NCI-H1694 treated with DMSO at 0.1 percent for 48 hours (cell line): ENCODE measurements around the gene NAT16.
"Not testable (repeated sequence)": the region's sequence is repeated elsewhere in the genome, so short reads cannot be mapped to it uniquely, and the experiment has no call there.

Experiments
- DNase-seq: peaks from one replicate; lab custom pipeline; 2025; lab: John Stamatoyannopoulos, UW

Gene NAT16

GRCh38 chr7:101180130-101180755 lies at the start of gene NAT16:
NAT16 (minus strand) TSS chr7:101180293; CDS start chr7:101174807, 5,486 bp downstream.
- DNase-seq, result no peak

DNA sequence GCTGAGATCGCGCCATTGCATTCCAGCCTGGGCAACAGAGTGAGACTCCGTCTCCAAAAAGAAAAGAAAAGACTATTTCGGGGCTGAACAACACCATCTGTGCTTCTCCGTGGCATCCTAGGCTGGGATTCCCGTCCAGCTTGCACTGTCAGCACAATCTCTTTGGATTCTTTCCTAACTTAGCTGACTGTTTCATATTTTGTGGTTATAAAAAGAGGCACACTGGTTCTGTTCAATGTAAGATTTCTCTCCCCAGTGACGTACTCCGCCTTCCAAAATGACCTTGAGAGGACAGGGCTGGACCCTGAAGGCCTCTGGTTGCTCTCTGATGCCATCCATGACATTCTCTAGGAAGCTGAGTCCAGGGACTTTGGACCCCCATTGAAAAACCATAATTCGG lies 46.6 kb upstream of the NAT16 start:
- no peak for DNase-seq

- DNase-seq, result no peak
These were observed 45.6 kb upstream of the NAT16 start for GRCh38 chr7:101225650-101226049.

DNA sequence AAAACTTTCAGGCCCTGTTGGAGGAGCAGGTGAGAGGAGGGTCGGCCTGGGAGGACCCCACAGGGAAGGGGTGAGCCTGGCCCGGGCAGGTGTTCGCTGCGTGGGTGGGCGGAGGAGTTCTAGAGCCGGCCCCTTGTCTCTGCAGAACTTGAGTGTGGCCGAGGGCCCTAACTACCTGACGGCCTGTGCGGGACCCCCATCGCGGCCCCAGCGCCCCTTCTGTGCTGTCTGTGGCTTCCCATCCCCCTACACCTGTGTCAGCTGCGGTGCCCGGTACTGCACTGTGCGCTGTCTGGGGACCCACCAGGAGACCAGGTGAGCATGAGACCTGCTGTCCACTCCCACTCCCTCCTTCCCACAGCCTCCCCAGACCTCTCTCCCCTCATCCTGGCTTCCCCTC lies 43.4 kb upstream of the NAT16 start:
- no peak for DNase-seq

DNA sequence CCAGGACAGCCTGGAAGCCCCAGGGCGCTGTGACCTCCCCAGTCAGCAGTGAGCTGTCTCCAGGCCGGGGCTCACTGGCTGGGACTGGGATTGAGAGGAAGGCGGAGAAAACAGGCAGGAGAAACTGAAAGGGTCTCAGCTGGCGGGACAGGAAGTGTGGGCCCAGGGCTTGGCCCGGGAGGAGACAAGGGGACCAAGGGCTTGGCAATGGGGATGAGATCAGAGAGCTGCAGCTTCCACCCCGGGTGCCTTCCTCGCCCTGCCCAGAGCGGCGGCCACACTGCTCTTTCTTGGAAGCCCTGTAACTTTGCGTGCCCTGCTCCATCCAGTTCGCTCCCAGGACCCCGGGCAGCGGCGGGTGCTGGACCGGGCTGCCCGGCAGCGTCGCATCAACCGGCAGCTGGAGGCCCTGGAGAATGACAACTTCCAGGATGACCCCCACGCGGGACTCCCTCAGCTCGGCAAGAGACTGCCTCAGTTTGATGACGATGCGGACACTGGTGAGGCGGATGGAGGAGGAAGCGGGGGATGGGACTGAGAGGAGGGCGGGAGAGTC lies 42.3 kb upstream of the NAT16 start:
- no peak for DNase-seq

DNA sequence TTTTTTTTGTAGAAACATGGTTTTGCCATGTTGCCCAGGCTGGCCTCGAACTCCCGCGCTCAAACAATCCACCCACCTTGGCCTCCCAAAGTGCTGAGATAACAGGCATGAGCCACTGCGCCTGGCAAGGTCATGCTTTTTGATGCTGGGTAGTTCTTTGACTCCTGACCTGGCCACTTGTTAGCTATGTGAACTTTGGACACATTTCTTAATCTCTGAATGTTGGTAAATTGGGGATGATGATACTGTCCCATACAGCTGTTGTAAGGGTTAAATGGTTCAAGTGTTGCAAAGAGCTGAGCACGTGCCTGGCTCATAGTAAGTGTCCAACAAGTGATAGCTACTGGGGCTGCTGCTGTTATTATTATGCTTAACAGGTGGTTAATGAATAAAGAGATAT lies 40.2 kb upstream of the NAT16 start:
- no peak for DNase-seq

GRCh38 chr7:101218236-101219125 lies 38.4 kb upstream of the NAT16 start:
- DNase-seq, result no peak

DNA sequence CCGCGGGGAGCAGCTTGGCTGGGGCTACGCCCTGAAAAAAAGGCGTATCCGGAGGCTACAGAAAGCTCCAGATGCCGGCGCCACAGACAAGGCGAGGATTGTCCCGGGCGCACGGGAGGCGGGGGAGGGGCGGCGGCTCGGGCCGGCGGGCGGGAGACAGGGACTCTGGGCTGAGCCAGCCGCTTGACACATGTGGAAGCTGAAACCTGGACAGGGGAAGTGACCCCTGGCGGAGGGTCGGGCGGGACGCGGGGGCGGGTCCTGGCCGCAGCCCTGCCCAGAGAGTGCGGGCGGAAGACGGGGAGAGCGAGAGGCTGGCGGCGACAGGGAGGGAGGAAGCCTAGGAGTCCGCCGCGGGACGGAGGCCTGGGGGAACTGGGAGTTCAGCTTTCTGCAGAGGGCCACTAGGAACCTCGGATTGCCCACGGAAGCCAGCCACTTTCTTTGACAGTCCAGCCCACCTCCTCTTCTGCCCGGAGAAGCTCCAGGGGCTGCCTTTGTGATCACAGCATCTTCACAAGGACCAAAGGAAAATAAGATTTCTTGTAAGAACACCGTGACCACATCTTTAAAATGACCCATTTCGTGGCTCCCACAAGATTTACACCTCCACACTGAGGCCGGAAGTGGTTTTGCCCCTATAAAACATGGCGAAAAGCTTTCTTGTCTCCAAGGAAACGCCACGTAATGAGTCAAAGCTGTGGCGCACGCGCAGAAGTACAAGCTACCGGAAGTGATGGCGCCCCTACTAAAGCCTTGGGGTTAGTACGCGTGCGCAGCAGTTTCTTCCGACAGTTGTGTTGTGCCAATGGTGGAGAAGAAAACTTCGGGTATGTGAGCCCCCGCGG lies 37.5 kb upstream of the NAT16 start, which contains the start of the genes PLOD3 and ZNHIT1:
Gene PLOD3, minus strand, starts transcription at position 194 of the 848 bp plus-strand sequence. CDS start 307 bp downstream, outside the sequence.
Gene ZNHIT1, plus strand, starts transcription at position 778 of the 848 bp plus-strand sequence. Its CDS starts 31 bp downstream, at position 809.
- DNase-seq, result peak; percentile 98

DNA sequence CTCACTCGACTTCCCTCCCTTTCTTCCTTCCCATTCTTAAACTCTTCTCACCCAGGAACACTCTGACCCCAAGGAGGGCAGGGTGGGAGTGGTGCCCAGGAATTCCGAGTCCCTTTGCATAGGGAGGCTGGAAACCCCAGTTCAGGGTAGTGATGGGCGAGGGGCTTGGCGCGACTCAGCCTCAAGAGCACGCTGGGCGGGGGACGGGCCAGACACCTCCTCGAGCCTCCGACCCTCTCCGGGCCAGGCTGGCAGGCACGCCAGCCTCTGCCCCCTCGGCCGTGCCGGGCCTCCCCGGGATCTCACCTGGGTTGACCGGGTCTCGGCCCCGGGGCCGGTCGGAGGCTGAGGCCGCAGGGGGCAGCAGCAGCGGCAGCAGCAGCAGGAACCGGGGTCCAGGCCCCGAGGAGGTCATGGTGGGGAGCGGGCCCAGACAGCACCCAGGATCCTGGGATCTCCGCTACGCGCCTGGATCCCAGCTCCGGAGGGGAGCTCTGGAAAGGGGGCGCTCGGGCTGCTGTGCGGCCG lies 36.8 kb upstream of the NAT16 start:
- no peak for DNase-seq

- DNase-seq, result no peak
These were observed 36.1 kb upstream of the NAT16 start for GRCh38 chr7:101216001-101216859.

- DNase-seq, result no peak
These were observed 31.9 kb upstream of the NAT16 start for GRCh38 chr7:101212014-101212413.

DNA sequence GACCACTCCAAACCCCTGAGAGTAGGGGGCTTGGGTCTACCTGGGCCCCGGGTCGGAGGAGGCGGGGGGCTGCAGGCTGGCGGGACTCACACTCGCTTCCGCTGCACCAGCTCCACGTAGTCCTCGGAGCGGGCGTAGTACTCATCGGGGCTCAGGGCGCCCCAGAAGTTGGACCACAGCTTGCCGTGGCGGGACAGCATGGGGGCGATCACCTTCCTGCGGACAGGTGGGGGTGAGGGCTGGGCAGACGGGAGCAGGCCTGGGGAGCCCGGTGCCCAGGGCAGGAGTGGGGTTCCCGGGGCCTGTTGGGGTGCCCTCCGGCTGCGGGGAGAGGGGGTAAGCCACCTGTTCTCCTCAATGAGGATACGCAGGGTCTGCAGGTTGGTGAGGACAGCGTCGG lies 31.4 kb upstream of the NAT16 start:
- no peak for DNase-seq

- no peak for DNase-seq
These were observed 30.1 kb upstream of the NAT16 start for GRCh38 chr7:101210143-101210542.

GRCh38 chr7:101208794-101209193 lies 28.7 kb upstream of the NAT16 start:
- no peak for DNase-seq

GRCh38 chr7:101207459-101207858 lies 27.4 kb upstream of the NAT16 start:
- DNase-seq, result no peak

- no peak for DNase-seq
These were observed 26.6 kb upstream of the NAT16 start for GRCh38 chr7:101206665-101207042.

DNA sequence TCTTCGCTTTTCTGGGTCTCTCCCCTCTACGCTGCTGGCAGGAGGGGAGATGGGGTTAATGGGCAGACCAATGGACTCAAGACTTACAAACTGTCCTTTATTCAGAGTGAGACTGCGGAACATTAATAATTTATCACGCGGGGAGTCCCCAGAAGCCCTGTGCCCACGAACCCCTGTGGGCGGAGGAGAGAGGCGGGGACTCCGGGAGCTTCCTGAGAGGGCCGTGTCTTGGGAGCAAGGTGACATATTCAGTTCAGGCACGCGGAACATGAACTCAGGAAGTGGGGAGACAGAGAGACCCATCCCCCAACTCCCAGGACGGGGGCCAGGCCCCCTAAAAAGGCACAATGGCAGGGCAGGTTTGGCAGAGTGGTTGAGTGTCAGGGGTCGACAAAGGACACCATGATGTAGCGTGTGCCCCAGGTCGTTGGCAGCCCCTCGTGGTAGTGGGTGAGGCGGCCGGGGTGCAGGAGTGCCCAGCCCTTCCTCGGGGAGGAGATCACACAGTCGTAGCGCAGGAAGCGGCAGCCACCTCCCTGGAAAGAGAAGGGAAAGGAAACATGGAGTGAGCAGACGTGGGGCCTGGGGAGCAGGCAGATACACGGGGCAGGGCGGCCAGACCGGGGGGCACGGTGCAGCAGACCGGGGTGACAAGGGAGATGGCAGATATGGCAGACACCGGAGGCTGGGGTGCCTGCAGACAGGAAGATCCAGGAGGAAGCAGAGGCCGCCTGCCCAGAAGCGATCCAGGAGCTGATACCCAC lies 26.0 kb upstream of the NAT16 start:
- DNase-seq, result no peak

DNA sequence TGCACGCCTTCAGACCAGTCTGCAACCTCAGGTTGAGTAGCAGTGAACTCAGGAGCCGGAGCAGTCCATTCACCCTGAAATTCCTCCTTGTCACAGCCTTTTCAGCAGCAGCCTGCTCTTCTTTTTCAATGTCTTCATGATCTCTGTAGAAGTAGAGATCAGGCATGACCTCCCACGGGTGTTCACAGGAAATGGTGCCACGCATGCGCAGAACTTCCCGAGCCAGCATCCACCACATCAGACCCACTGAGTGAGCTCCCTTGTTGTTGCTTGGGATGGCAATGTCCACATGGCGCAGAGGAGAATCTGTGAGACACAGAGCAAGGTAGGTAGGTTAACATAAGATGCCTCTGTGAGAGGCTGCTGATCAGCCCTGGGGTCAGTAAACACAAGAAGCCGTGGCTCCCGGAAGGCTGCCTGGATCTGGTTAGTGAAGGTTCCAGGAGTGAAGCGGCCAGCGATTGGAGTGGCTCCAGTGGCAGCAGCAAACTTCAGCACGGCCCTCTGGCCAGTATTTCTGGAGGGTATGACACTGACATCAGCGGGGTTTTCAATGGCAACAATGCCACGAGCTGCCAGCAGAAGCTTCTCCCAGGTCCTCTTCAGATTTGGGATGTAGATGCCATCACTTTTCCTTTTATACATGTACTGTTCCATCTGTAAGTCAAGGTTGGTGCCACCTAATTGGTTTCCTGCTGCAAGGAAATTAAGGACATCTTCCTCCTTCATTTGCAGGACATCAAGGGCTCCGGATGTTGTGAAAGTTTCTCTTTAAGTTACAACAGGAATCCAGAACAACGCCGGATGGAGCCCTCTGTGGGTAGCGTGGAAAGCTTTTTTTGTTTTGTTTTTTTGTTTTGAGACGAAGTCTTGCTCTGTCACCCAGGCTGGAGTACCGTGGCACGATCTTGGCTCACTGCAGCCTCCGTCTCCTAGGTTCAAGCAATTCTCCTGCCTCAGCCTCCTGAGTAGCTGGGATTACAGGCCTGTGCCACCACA lies 23.9 kb upstream of the NAT16 start:
- not testable (repeated sequence) for DNase-seq

DNA sequence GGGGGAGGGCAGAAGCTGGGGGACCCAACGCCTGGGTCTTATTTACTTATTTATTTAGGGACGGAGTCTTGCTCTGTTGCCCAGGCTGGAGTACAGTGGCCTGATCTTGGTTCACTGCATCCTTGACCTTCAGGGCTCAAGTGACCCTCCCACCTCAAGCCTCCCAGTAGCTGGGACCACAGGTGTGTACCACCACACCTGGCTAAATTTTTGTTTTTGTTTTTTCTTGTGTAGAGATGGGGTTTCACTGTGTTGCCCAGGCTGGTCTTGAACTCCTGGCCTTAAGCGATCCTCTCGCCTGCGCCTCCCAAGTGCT lies 22.5 kb upstream of the NAT16 start:
- no peak for DNase-seq
